Ureter (tissue), 1 donor: ENCODE data around the gene CERS6. TPM values are rescaled to one million over a fixed set of nuclear protein-coding genes. Genes with fewer than 3 reads are reported as not detected.

Experiments
- DNase-seq: peaks from one replicate; pipeline ENCODE4 v3.0.0-alpha.2; 2020; ENCODE audit warnings: low spot score
- total RNA-seq: library from RNA; stranded (reverse); gene quantifications from one replicate; pipeline ENCODE4 v1.2.4, GENCODE V29; 2023
- donor health status: DM: yes; HTN: yes; CAD: no.

The CERS6 gene
- total RNA-seq, 1 donor from 2014 or later, result 29.3 TPM

- no peak for DNase-seq
Observed at GRCh38 chr2:168697668-168698121, 241.6 kb downstream of the CERS6 start.

GRCh38 chr2:168698969-168699368 lies 242.9 kb downstream of the CERS6 start:
- no peak for DNase-seq

- DNase-seq, result peak; percentile 89
Observed at GRCh38 chr2:168699844-168700417, 243.9 kb downstream of the CERS6 start.

GRCh38 chr2:168700615-168701245 lies 244.7 kb downstream of the CERS6 start:
- DNase-seq, result no peak

GRCh38 chr2:168702579-168702978 lies 246.5 kb downstream of the CERS6 start:
- no peak for DNase-seq

GRCh38 chr2:168703926-168704325 lies 247.9 kb downstream of the CERS6 start:
- DNase-seq, result no peak

- DNase-seq, result no peak
Observed at GRCh38 chr2:168705534-168706470, 249.7 kb downstream of the CERS6 start.

GRCh38 chr2:168706806-168707205 lies 250.7 kb downstream of the CERS6 start:
- no peak for DNase-seq

GRCh38 chr2:168708080-168708479 lies 252.0 kb downstream of the CERS6 start:
- no peak for DNase-seq

- DNase-seq, result no peak
Observed at GRCh38 chr2:168710754-168711467, 254.8 kb downstream of the CERS6 start.

GRCh38 chr2:168712053-168712452 lies 256.0 kb downstream of the CERS6 start:
- no peak for DNase-seq

GRCh38 chr2:168713325-168713724 lies 257.3 kb downstream of the CERS6 start:
- DNase-seq, result no peak

- DNase-seq, result no peak
Observed at GRCh38 chr2:168715849-168716248, 259.8 kb downstream of the CERS6 start.

- no peak for DNase-seq
Observed at GRCh38 chr2:168716839-168717238, 260.8 kb downstream of the CERS6 start.

GRCh38 chr2:168717790-168718502 lies 261.9 kb downstream of the CERS6 start:
- DNase-seq, result no peak

- no peak for DNase-seq
Observed at GRCh38 chr2:168718622-168719021, 262.6 kb downstream of the CERS6 start.

GRCh38 chr2:168719446-168719845 lies 263.4 kb downstream of the CERS6 start:
- DNase-seq, result no peak

GRCh38 chr2:168722592-168722991 lies 266.5 kb downstream of the CERS6 start:
- DNase-seq, result no peak

GRCh38 chr2:168723275-168723899 lies 267.3 kb downstream of the CERS6 start:
- no peak for DNase-seq

- no peak for DNase-seq
Observed at GRCh38 chr2:168726375-168726774, 270.3 kb downstream of the CERS6 start.
